HG02981 (cell line): Measurements from ENCODE around the gene RFX2.
"Not testable (repeated sequence)": the region's sequence is repeated elsewhere in the genome, so short reads cannot be mapped to it uniquely, and the experiment has no call there.

Source experiments
- ATAC-seq: cut with Tn5 transposase; IDR thresholded peaks from one replicate; pipeline ENCODE4 v1.9.1; 2021; ENCODE audit warnings: mild to moderate bottlenecking, moderate library complexity; ENCODE audit not compliant: unreplicated experiment

RFX2 gene

DNA sequence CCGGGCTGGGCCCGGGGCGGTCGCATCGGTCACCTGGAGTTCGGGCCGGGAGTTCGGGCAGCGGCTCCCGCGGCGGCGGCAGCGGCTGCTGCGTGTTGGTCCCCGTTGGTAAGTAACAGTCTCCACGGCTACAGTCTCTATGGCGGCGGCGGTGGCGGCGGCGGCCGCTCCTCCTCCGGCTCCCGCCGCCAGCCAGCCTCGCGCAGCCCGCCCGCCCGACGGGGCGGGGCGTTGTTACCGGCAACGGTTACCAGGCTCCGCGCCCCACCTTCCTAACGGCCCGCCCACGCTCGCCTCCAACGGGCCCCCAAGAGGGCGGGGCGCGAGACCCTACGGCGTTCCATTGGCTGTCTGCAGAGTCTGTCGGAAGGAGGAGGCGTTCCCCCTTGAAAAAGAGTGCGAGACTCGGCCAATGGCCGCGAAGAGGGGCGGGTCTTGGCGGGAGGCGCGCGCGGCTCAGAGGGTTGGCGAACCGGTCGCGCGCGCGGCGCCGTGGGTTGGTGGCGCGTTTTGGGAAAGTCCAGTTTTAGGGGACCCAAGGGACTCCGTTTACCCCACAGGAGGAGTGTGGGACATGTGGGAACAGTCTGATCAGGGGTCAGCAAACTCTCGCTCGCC lies at the start of gene RFX2:
Gene RFX2, minus strand, starts transcription at position 141 of the 618 bp plus-strand sequence. CDS start 63,004 bp downstream, outside the sequence.
- peak; percentile 88 for ATAC-seq

- no peak for ATAC-seq
Measured at GRCh38 chr19:6156033-6156432, 45.7 kb upstream of the RFX2 start.

- ATAC-seq = no peak
Measured at GRCh38 chr19:6150289-6150688, 40.0 kb upstream of the RFX2 start.

- ATAC-seq = no peak
Measured at GRCh38 chr19:6141217-6141616, 30.9 kb upstream of the RFX2 start.

GRCh38 chr19:6138511-6138910 lies 28.2 kb upstream of the RFX2 start:
- no peak for ATAC-seq

GRCh38 chr19:6138066-6138465 lies 27.8 kb upstream of the RFX2 start:
- no peak for ATAC-seq

- ATAC-seq = no peak
Measured at GRCh38 chr19:6133231-6133630, 22.9 kb upstream of the RFX2 start.

DNA sequence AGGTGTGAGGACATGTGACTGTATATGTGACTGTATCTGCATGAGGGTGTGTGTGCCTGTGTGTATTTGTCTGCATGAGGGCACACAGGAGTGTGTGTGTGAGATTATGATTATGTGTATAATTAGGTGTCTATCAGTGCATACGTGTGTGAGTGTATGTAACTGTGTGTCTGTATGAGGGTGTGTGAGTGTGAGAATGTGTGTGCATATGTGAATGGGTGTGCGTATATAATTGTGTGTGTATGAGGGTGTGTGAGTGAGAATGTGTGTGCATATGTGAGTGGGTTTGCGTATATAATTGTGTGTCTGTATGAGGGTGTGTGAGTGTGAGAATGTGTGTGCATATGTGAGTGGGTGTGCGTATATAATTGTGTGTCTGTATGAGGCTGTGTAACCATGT lies 22.2 kb upstream of the RFX2 start:
- ATAC-seq = no peak

DNA sequence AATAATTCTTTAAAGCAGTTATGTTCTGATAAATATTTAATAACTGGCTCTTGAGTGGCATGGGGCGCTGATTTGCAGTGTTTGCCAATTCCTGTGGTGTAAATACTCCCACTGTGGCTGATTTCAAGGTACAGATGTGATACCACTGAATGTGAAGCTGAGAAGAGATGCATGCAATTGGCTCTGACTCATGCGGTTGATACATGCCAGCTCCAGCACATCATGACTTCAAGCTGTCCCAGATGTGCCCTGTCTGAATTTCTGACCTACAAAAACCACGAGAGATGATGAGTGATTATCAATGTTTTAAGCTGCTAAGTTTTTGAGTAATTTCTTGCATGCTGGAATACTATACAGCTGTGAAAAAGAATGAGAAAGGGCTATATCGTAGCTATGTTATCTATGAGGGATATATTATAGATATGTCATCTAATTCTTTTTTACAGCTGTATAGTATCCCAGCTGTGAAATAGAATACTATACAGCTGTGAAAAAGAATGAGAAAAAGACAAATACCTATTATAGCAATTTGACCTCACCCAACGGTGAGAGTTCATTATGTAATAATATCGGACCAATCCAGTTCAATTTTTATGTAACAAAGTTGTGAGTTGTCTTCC lies 17.5 kb upstream of the RFX2 start:
- ATAC-seq = no peak

DNA sequence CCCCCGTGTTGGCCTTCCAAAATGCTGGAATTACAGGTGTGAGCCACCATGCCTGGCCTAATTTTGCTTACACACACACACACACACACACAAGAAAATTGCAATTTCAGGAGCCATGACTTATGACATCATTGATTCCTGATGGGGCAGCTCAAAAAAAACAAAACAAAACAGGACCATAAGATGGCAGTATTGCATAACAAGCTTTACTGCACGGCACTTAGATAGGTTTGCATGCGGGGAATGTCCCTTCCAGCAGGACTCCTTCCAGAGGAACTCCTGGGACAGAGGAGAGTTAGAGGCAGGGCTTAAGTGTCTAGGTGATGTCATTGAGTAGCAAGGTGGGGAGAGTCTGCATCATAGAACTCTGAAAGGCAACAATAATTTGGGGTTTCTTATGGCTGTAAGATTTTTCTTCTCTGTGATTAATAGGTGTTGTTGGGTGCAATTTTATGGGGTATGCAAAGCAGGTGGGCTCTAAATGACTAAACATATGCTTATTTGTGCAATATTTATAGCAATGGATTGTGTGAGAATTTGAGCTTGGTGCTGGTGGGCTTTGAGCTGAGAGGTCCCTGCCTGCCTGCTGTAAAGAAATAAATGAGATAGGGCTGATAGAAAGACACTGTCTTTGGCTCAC lies 16.2 kb upstream of the RFX2 start:
- no peak for ATAC-seq

DNA sequence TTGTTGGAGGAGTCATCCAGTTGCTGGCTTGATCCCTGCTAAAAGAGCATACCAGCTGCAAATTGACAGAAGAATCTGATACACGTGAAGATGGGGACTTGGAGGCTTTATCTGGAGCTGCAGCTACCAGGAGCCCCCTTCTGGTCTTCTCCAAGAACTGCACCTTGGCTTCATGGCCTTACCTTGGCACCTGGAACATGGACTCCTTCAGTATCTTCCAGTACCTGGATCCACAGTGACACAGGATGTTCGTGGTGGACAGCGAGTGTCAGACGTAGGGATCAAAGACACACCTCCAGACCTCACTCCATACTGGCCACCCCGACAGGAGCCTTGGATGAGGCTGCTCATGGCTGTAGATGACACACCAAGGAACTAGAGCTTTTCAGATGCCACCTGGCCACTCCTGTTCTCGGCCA lies 15.3 kb upstream of the RFX2 start:
- ATAC-seq = no peak

DNA sequence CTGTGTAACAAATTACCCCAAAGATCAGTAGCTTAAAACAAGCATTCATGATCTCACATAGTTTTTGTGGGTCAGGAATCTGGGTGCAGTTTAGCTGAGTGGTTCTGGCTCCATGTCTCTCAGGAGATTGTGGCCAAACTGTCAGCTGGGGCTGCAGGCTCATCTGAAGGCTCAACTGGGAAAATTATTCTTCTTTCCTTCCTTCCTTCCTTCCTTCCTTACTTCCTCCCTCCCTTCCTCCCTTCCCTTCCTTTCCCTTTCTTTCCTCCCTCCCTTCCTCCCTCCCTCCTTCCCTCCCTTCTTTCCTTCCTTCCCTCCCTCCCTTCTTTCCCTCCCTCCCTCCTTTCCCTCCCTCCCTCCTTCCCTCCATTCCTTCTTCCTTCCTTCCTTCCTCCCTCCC lies 8.7 kb upstream of the RFX2 start:
- ATAC-seq = no peak

- no peak for ATAC-seq
Measured at GRCh38 chr19:6118043-6118442, 7.7 kb upstream of the RFX2 start.

DNA sequence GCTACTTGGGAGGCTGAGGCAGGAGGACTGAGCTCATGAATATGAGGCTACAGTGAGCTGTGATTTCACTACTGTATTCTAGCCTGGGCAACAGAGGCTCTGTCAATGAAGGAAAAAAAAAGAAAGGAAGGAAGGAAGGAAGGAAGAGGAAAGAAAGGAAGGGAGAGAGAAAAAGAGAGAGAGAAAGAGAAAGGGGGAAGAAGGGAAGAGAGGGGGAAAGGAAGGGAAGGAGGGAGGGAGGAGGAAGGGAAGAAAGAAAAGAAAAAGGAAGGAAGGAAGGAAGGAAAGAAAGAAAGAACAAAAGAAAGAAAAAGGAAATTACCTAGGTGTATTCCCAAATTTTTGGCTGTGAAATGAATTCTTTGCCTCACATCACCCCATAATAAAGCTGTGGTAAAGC lies 7.2 kb upstream of the RFX2 start:
- ATAC-seq = no peak

- no peak for ATAC-seq
Measured at GRCh38 chr19:6116749-6117430, 6.6 kb upstream of the RFX2 start.

GRCh38 chr19:6115992-6116391 lies 5.7 kb upstream of the RFX2 start:
- no peak for ATAC-seq

GRCh38 chr19:6113616-6114188 lies 3.4 kb upstream of the RFX2 start:
- ATAC-seq = no peak

DNA sequence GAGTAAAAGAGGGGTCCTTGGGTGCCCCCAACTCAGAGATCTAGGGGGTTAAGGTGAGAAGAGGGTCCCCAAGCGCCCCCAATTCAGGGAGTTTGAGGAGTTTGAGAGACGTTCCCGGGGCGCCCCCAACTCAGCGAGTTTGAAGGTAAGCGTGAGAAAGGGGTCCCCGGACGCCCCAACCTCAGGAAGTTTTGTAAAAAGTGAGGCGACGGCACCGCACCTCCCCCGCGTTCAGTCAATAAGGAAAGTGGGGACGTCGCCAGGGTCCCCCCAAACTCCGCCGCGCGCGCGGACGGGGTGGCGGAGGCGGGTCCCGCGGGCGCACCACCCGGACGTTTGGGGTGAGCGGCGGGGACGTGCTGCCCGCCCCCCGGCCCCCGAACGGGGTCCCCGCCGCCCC lies 353 bp downstream of the RFX2 start:
- ATAC-seq = no peak

- no peak for ATAC-seq
Measured at GRCh38 chr19:6108721-6109633, 1.3 kb downstream of the RFX2 start.

- ATAC-seq = not testable (repeated sequence)
Measured at GRCh38 chr19:6106643-6107294, 3.5 kb downstream of the RFX2 start.
